Astrocyte of the spinal cord (primary cell): ENCODE results near the gene NANOS3.
A peak's percentile ranks its signal among the peaks of the same experiment; 100 is the strongest.

Experiments
- DNase-seq: peaks from one replicate; pipeline ENCODE4 v3.0.0; 2011; ENCODE audit warnings: low read depth, low spot score
- H3K4me3 ChIP-seq: 2 replicates; pipeline ENCODE4 v1.5.1; 2011; ENCODE audit warnings: low read depth, mild to moderate bottlenecking, low read length, moderate library complexity
- CTCF ChIP-seq: IDR thresholded peaks from 2 replicates; pipeline ENCODE4 v1.5.1; 2012; ENCODE audit warnings: low read depth, mild to moderate bottlenecking, low read length, inconsistent platforms
- in situ Hi-C: cut with HindIII; loops from 2 replicates; pipeline ENCODE4 v1.10.0; 2017; ENCODE audit warnings: low sequenced_read_pairs

The NANOS3 gene

GRCh38 chr19:13833330-13834243, 43.3 kb upstream of the NANOS3 start:
- H3K4me3 ChIP-seq: no peak overlapping the region
- DNase-seq: peak; percentile 89
- TF ChIP-seq CTCF: peak; percentile 49
- in situ Hi-C loops: no loop called here

GRCh38 chr19:13834244-13835069, 42.5 kb upstream of the NANOS3 start:
- in situ Hi-C loops: no loop called here
- peak; percentile 51 for DNase-seq
- H3K4me3 ChIP-seq: no peak overlapping the region
- TF ChIP-seq CTCF: no peak

GRCh38 chr19:13835791-13836723, 40.9 kb upstream of the NANOS3 start:
- no peak overlapping the region for H3K4me3 ChIP-seq
- in situ Hi-C loops: no loop called here
- DNase-seq: peak; percentile 40
- no peak for TF ChIP-seq CTCF

GRCh38 chr19:13838435-13839129, 38.4 kb upstream of the NANOS3 start:
- no peak for TF ChIP-seq CTCF
- peak; percentile 45 for DNase-seq
- in situ Hi-C loops: no loop called here
- peak overlapping the region; percentile 95 for H3K4me3 ChIP-seq

GRCh38 chr19:13839130-13839937, 37.6 kb upstream of the NANOS3 start:
- in situ Hi-C loops: no loop called here
- H3K4me3 ChIP-seq: peak overlapping the region; percentile 95
- no peak for TF ChIP-seq CTCF
- peak; percentile 83 for DNase-seq
